H9 (cell line): Measurements from ENCODE around the gene ESRRA. TPM values are rescaled to one million over a fixed set of nuclear protein-coding genes. Genes with fewer than 3 reads are reported as not detected.

ENCODE experiments used
- DNase-seq: peaks from one replicate; pipeline ENCODE4 v3.0.0-alpha.2; 2017
- H2AFZ ChIP-seq: one replicate; pipeline ENCODE4 v1.6.1; 2013; ENCODE audit warnings: mild to moderate bottlenecking, low read length, control low read depth, moderate library complexity
- H2AK5ac ChIP-seq: 2 replicates; pipeline ENCODE4 v1.6.1; 2013; ENCODE audit warnings: low read length, control low read depth, mixed read lengths; ENCODE audit not compliant: insufficient read length
- H2BK120ac ChIP-seq: one replicate; pipeline ENCODE4 v1.6.1; 2013; ENCODE audit warnings: low read depth, mild to moderate bottlenecking, low read length, control low read depth, inconsistent platforms; ENCODE audit not compliant: poor library complexity, severe bottlenecking
- H2BK12ac ChIP-seq: 2 replicates; pipeline ENCODE4 v1.6.1; 2013; ENCODE audit warnings: low read length, control low read depth, mixed read lengths, low read depth; ENCODE audit not compliant: insufficient read length
- H2BK15ac ChIP-seq: 2 replicates; pipeline ENCODE4 v1.6.1; 2013; ENCODE audit warnings: low read depth, low read length, control low read depth
- H2BK20ac ChIP-seq: one replicate; pipeline ENCODE4 v1.6.1; 2013; ENCODE audit warnings: low read depth, mild to moderate bottlenecking, low read length, control low read depth, inconsistent platforms; ENCODE audit not compliant: poor library complexity, severe bottlenecking
- H2BK5ac ChIP-seq: 2 replicates; pipeline ENCODE4 v1.6.1; 2013; ENCODE audit warnings: low read length, control low read depth, mixed read lengths; ENCODE audit not compliant: insufficient read length
- H3K14ac ChIP-seq: 2 replicates; pipeline ENCODE4 v1.6.1; 2013; ENCODE audit warnings: low read length, control low read depth; ENCODE audit not compliant: insufficient read depth
- H3K18ac ChIP-seq: 2 replicates; pipeline ENCODE4 v1.6.1; 2013; ENCODE audit warnings: low read depth, mild to moderate bottlenecking, mixed read lengths, low read length, control low read depth; ENCODE audit not compliant: insufficient read length
- H3K23ac ChIP-seq: 2 replicates; pipeline ENCODE4 v1.6.1; 2013; ENCODE audit warnings: low read length, control low read depth, mixed read lengths, low read depth; ENCODE audit not compliant: insufficient read length
- H3K23me2 ChIP-seq: 2 replicates; pipeline ENCODE4 v1.6.1; 2013; ENCODE audit warnings: low read depth, mild to moderate bottlenecking, mixed read lengths, low read length, control low read depth; ENCODE audit not compliant: insufficient read length, poor library complexity, severe bottlenecking
- H3K27ac ChIP-seq: 2 replicates; pipeline ENCODE4 v1.5.1; 2013; ENCODE audit warnings: low read length, control low read depth, mixed read lengths, low read depth; ENCODE audit not compliant: insufficient read length
- H3K27me3 ChIP-seq: 2 replicates; pipeline ENCODE4 v1.6.1; 2013; ENCODE audit warnings: low read length, control low read depth, inconsistent platforms; ENCODE audit not compliant: insufficient read depth
- H3K4ac ChIP-seq: 2 replicates; pipeline ENCODE4 v1.6.1; 2013; ENCODE audit warnings: low read depth, mild to moderate bottlenecking, control low read depth, inconsistent platforms, low read length, moderate library complexity
- H3K4me1 ChIP-seq: 2 replicates; pipeline ENCODE4 v1.6.1; 2013; ENCODE audit warnings: low read length, control low read depth, inconsistent platforms; ENCODE audit not compliant: insufficient read depth
- H3K4me2 ChIP-seq: 2 replicates; pipeline ENCODE4 v1.6.1; 2013; ENCODE audit warnings: low read length, control low read depth, mixed read lengths; ENCODE audit not compliant: insufficient read length, insufficient read depth
- H3K56ac ChIP-seq: 2 replicates; pipeline ENCODE4 v1.6.1; 2013; ENCODE audit warnings: low read depth, mild to moderate bottlenecking, mixed read lengths, low read length, control low read depth; ENCODE audit not compliant: insufficient read length
- H3K79me1 ChIP-seq: 2 replicates; pipeline ENCODE4 v1.6.1; 2013; ENCODE audit warnings: low read depth, mild to moderate bottlenecking, moderate library complexity, low read length, control low read depth, inconsistent platforms; ENCODE audit not compliant: insufficient read depth, poor library complexity, severe bottlenecking
- H3K79me2 ChIP-seq: 2 replicates; pipeline ENCODE4 v1.6.1; 2013; ENCODE audit warnings: low read length, control low read depth, inconsistent platforms; ENCODE audit not compliant: insufficient read depth
- H3K9ac ChIP-seq: 2 replicates; pipeline ENCODE4 v1.6.1; 2013; ENCODE audit warnings: low read length, control low read depth, mixed read lengths; ENCODE audit not compliant: insufficient read length; ENCODE audit errors: extremely low read depth
- H3K9me3 ChIP-seq: one replicate; pipeline ENCODE4 v1.6.1; 2013; ENCODE audit warnings: low read depth, low read length, inconsistent platforms; ENCODE audit not compliant: control insufficient read depth
- H3T11ph ChIP-seq: one replicate; pipeline ENCODE4 v1.6.1; 2013; ENCODE audit warnings: mild to moderate bottlenecking, low read length, control low read depth, inconsistent platforms
- H4K20me1 ChIP-seq: one replicate; pipeline ENCODE4 v1.6.1; 2013; ENCODE audit not compliant: control insufficient read depth, insufficient read length, insufficient read depth
- H4K5ac ChIP-seq: 2 replicates; pipeline ENCODE4 v1.6.1; 2013; ENCODE audit warnings: low read depth, mild to moderate bottlenecking, mixed read lengths, low read length, control low read depth; ENCODE audit not compliant: insufficient read length
- H4K8ac ChIP-seq: replicated peaks from 2 replicates; pipeline ENCODE4 v1.6.1; 2013; ENCODE audit warnings: low read length, control low read depth, mixed read lengths, low read depth; ENCODE audit not compliant: insufficient read length
- H4K91ac ChIP-seq: 2 replicates; pipeline ENCODE4 v1.6.1; 2013; ENCODE audit warnings: low read depth, mild to moderate bottlenecking, moderate library complexity, mixed read lengths, low read length, control low read depth; ENCODE audit not compliant: insufficient read length
- H3K27ac Mint-ChIP-seq, 3 experiments: 2 replicates in 2 of 3; 3 replicates in 1 of 3; pipeline ENCODE4 v1.8.0; 2020 to 2021; ENCODE audit warnings: mixed read lengths in 3 of 3, mild to moderate bottlenecking in 1 of 3, moderate library complexity in 1 of 3
- H3K27me3 Mint-ChIP-seq: 2 replicates; pipeline ENCODE4 v1.8.0; 2021; ENCODE audit warnings: low read depth, mild to moderate bottlenecking, moderate library complexity, mixed read lengths
- H3K36me3 Mint-ChIP-seq, 3 experiments: 2 replicates in 2 of 3; 3 replicates in 1 of 3; pipeline ENCODE4 v1.8.0; 2020 to 2021; ENCODE audit warnings: low read depth in 3 of 3, mixed read lengths in 3 of 3; ENCODE audit not compliant: insufficient read depth in 1 of 3
- H3K4me1 Mint-ChIP-seq, 2 experiments: 2 replicates each; pipeline ENCODE4 v1.8.0; 2020; ENCODE audit warnings: mixed read lengths in 2 of 2
- H3K4me3 Mint-ChIP-seq, 2 experiments: 2 replicates in 1 of 2; 3 replicates in 1 of 2; pipeline ENCODE4 v1.8.0; 2020 to 2021; ENCODE audit warnings: mild to moderate bottlenecking in 2 of 2, mixed read lengths in 2 of 2, moderate library complexity in 1 of 2
- H3K9me3 Mint-ChIP-seq, 2 experiments: 2 replicates in 1 of 2; 3 replicates in 1 of 2; pipeline ENCODE4 v1.8.0; 2020; ENCODE audit warnings: mild to moderate bottlenecking in 2 of 2, mixed read lengths in 2 of 2, moderate library complexity in 1 of 2
- WGBS: extraction: QIAGEN DNeasy Blood & Tissue Kit; methylation state at CpG from one replicate; pipeline ENCODE4 v1.1.7; 2013; ENCODE audit warnings: missing lambda C conversion rate, low lambda C conversion rate, mixed read lengths; ENCODE audit not compliant: insufficient read length; ENCODE audit errors: extremely low coverage; 5-methylcytosine and 5-hydroxymethylcytosine counted together
- total RNA-seq: library from RNA; stranded (reverse); gene quantifications from 2 replicates; pipeline ENCODE4 v1.2.1, GENCODE V29; 2021
- TF ChIP-seq, protein P1 (sequence below): fragments of 200-600 bp; sonication (generic); conservative IDR thresholded peaks from 3 replicates; pipeline ENCODE4 v1.8.0; 2021; ENCODE audit warnings: antibody characterized with exemption, mild to moderate bottlenecking

ESRRA gene
- total RNA-seq, 1 experiment from 2014 or later = 42.3 TPM

DNA sequence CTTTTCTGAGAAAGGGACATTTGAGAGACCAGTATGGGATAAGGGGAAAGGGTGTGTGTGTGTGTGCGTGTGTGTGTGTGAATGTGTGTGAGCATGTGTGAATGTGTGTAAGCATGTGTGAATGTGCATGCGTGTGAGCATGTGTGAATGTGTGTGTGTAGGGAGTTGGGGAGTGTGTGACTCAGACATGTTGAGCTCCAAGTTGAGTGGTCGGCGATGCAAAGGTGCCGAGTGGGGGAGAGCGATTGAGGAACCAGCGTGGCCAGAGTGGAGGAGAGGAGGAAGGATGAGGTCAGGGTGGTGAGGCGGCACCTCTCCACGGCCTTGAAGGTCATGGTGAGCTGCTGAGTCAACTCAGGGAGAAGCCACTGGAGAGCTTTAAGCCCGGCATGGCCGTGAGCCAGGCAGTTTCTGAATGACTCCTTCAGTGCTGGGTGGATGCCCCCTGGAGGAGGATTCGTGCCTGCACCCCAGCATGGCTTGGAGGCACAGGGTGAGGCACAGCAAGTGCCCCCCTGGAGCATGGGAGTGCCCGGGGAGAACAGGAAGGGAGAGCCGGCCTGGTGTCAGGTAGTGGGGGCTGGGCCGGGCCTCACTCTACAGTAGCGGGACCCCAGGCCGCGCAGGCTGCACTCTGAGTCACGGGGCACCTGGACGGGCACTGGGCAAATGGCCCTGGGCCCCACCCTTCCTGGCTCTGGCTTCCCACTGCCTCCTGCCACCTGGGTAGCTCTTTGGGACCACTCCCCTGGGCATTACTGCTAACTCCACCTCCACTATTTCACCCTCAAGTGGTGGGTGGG is 26.4 kb downstream of the ESRRA start:
- H3T11ph ChIP-seq = no peak overlapping the region
- H3K14ac ChIP-seq = no peak overlapping the region
- H2BK20ac ChIP-seq = no peak overlapping the region
- H3K79me2 ChIP-seq = no peaks in the 10 kb centered on the region
- H3K9ac ChIP-seq = no peak overlapping the region
- H3K4ac ChIP-seq = no peak overlapping the region
- no peak overlapping the region for H2BK120ac ChIP-seq
- no peaks in the 10 kb centered on the region for H3K9me3 ChIP-seq
- Mint-ChIP-seq H3K36me3 (no peaks in the 10 kb centered on the region), H3K27me3 (peaks cover 5% of the 10 kb centered on the region), H3K4me3 (no peak overlapping the region), H3K27ac (peak overlapping the region in 2 of 3 experiments; percentile 4 to 25; a peak in 3 of 7 replicates), H3K9me3 (no peaks in the 10 kb centered on the region), H3K4me1 (peaks cover 12 to 15% of the 10 kb centered on the region in 2 experiments)
- H2BK5ac ChIP-seq = no peak overlapping the region
- no peaks in the 10 kb centered on the region for H3K79me1 ChIP-seq
- no peak overlapping the region for H4K8ac ChIP-seq
- no peaks in the 10 kb centered on the region for H4K20me1 ChIP-seq
- DNase-seq = peak; percentile 73
- H3K18ac ChIP-seq = no peak overlapping the region
- H2BK12ac ChIP-seq = no peak overlapping the region
- H2AK5ac ChIP-seq = no peak overlapping the region
- no peaks in the 10 kb centered on the region for H3K27me3 ChIP-seq
- H3K4me1 ChIP-seq = peaks cover 2% of the 10 kb centered on the region; the same call in 1 of the 2 replicates
- no peak overlapping the region for H4K5ac ChIP-seq
- no peaks in the 10 kb centered on the region for H3K23me2 ChIP-seq
- no peak overlapping the region for H2BK15ac ChIP-seq
- 100% methylated on average over 1 of the region's 20 CpGs for WGBS
- TF ChIP-seq, protein P1, sequence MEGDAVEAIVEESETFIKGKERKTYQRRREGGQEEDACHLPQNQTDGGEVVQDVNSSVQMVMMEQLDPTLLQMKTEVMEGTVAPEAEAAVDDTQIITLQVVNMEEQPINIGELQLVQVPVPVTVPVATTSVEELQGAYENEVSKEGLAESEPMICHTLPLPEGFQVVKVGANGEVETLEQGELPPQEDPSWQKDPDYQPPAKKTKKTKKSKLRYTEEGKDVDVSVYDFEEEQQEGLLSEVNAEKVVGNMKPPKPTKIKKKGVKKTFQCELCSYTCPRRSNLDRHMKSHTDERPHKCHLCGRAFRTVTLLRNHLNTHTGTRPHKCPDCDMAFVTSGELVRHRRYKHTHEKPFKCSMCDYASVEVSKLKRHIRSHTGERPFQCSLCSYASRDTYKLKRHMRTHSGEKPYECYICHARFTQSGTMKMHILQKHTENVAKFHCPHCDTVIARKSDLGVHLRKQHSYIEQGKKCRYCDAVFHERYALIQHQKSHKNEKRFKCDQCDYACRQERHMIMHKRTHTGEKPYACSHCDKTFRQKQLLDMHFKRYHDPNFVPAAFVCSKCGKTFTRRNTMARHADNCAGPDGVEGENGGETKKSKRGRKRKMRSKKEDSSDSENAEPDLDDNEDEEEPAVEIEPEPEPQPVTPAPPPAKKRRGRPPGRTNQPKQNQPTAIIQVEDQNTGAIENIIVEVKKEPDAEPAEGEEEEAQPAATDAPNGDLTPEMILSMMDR = peak; percentile 62
- H3K56ac ChIP-seq = no peak overlapping the region
- H2AFZ ChIP-seq = no peak overlapping the region
- no peak overlapping the region for H4K91ac ChIP-seq
- no peak overlapping the region for H3K4me2 ChIP-seq
- H3K27ac ChIP-seq = no peak overlapping the region
- H3K23ac ChIP-seq = no peak overlapping the region
